Adrenal gland (tissue), 12 donors: ENCODE data around the gene NDUFAF4. TPM values are rescaled to one million over a fixed set of nuclear protein-coding genes. Genes with fewer than 3 reads are reported as not detected.

Source experiments
- DNase-seq, 7 donors: peaks; one replicate each; pipeline ENCODE4 v3.0.0-alpha.2; 2019 to 2020
- H3K27ac ChIP-seq, 5 donors: fragments of 200-600 bp; sonication (generic) in 4 of 5; 1 replicate in 3 of 5; 2 replicates in 2 of 5; pipeline versions ENCODE4 v1.5.1 to v1.8.0; 2016 to 2020; ENCODE audit warnings: mild to moderate bottlenecking in 1 of 5
- H3K27me3 ChIP-seq: fragments of 200-600 bp; 2 replicates; pipeline ENCODE4 v1.8.0; 2021
- H3K36me3 ChIP-seq, 2 donors: fragments of 200-600 bp; replicated peaks in 1 of 2; 1 replicate in 1 of 2; 2 replicates in 1 of 2; pipeline versions ENCODE4 v1.5.1 to v1.8.0; 2018 to 2022
- H3K4me1 ChIP-seq, 2 donors: fragments of 200-600 bp; replicated peaks in 1 of 2; 1 replicate in 1 of 2; 2 replicates in 1 of 2; pipeline versions ENCODE4 v1.5.1 to v1.8.0; 2018 to 2021
- H3K4me3 ChIP-seq, 4 donors: fragments of 200-600 bp; sonication (generic) in 3 of 4; one replicate each; pipeline ENCODE4 v1.5.1; 2016 to 2018
- H3K9me3 ChIP-seq, 3 donors: fragments of 200-600 bp; sonication (generic) in 1 of 3; replicated peaks in 1 of 3; 1 replicate in 2 of 3; 2 replicates in 1 of 3; pipeline versions ENCODE4 v1.5.1 to v1.8.0; 2016 to 2021
- POLR2A ChIP-seq, 2 donors: fragments of 450-650 bp; IDR thresholded peaks; one replicate each; pipeline ENCODE4 v1.6.1; 2017; ENCODE audit warnings: antibody characterized with exemption in 2 of 2, mild to moderate bottlenecking in 2 of 2, moderate library complexity in 1 of 2
- WGBS, 4 donors: extraction: QIAGEN DNeasy Blood & Tissue Kit in 2 of 4; methylation state at CpG; one replicate each; pipeline versions ENCODE4 v1.1.5 to v1.1.7; 2013 to 2017; 5-methylcytosine and 5-hydroxymethylcytosine counted together
- intact Hi-C, 2 donors: fragments of 100-400 bp; cut with DNase I; formaldehyde crosslinking; loops; one replicate each; pipeline versions ENCODE4 v1.14.1 to v1.15.0; 2022 to 2023
- polyA plus RNA-seq, 3 donors: library from polyadenylated mRNA; stranded (reverse); fragments of 200-250 nt in 2 of 3; fragments of 350-450 nt in 1 of 3; fragmentation: Illumina TruSeq in 1 of 3; extraction: RNeasy Lipid Tissue Mini Kit (QIAGEN cat#74804) in 1 of 3; gene quantifications; one replicate each; pipeline ENCODE4 v1.2.3, GENCODE V29; 2013 to 2014
- total RNA-seq, 9 donors: library from RNA; depleted of rRNA in 4 of 9; stranded (reverse); fragments of >200 nt in 4 of 9; fragments of 120-200 nt in 1 of 9; fragmentation: NEBNext Ultra II Directional in 1 of 9; extraction: Animal tissue kit (Norgen Biotek cat#: 25700) in 1 of 9; gene quantifications; one replicate each; pipeline versions ENCODE4 v1.1.0 to v1.2.4, GENCODE V29; 2013 to 2023
- TF ChIP-seq, protein P1 (sequence below), 6 experiments: fragments of 450-650 bp in 4 of 6; fragments of 200-600 bp in 2 of 6; sonication (generic) in 1 of 6; IDR thresholded peaks; 1 replicate in 5 of 6; 2 replicates in 1 of 6; pipeline versions ENCODE4 v1.5.1 to v1.8.0; 2016 to 2021; ENCODE audit warnings: antibody characterized with exemption in 6 of 6, mild to moderate bottlenecking in 2 of 6, moderate library complexity in 1 of 6
- donor health status: healthy with polysubstance abuse.
- donor health status: Bipolar disorder and iron deficiency.
- donor health status: DM: yes; HTN: yes; CAD: no.
- donor health status: DM: no; HTN: no; CAD: no.
- donor health status: DM: no; HTN: no; CAD: no.
- donor health status: DM: yes; HTN: yes; CAD: no.

The NDUFAF4 gene
- total and polyA plus RNA-seq, 12 donors, result 11.4 to 73.5 (median 28.5) TPM

- no peak for TF ChIP-seq POLR2A (IDR thresholded peaks at IDR 0.05)
- TF ChIP-seq, protein P1, sequence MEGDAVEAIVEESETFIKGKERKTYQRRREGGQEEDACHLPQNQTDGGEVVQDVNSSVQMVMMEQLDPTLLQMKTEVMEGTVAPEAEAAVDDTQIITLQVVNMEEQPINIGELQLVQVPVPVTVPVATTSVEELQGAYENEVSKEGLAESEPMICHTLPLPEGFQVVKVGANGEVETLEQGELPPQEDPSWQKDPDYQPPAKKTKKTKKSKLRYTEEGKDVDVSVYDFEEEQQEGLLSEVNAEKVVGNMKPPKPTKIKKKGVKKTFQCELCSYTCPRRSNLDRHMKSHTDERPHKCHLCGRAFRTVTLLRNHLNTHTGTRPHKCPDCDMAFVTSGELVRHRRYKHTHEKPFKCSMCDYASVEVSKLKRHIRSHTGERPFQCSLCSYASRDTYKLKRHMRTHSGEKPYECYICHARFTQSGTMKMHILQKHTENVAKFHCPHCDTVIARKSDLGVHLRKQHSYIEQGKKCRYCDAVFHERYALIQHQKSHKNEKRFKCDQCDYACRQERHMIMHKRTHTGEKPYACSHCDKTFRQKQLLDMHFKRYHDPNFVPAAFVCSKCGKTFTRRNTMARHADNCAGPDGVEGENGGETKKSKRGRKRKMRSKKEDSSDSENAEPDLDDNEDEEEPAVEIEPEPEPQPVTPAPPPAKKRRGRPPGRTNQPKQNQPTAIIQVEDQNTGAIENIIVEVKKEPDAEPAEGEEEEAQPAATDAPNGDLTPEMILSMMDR (IDR thresholded peaks at IDR 0.05), result no peak
- intact Hi-C loops, result no loop called here
- H3K36me3 ChIP-seq, result no peaks in the 10 kb centered on the region
- no peaks in the 10 kb centered on the region for H3K4me1 ChIP-seq
- 79 to 96% (median 86%) methylated on average over 2 of the region's 2 CpGs for WGBS, 4 donors
- H3K27me3 ChIP-seq, result no peaks in the 10 kb centered on the region
- H3K27ac ChIP-seq, result no peak overlapping the region
- no peaks in the 10 kb centered on the region for H3K9me3 ChIP-seq
- no peak for DNase-seq
- no peak overlapping the region for H3K4me3 ChIP-seq
These were observed 44.6 kb downstream of the NDUFAF4 start for GRCh38 chr6:96853083-96853482.

- intact Hi-C loops, result no loop called here
- H3K36me3 ChIP-seq, result no peaks in the 10 kb centered on the region
- no peak for DNase-seq
- H3K4me3 ChIP-seq, result no peak overlapping the region
- TF ChIP-seq POLR2A (IDR thresholded peaks at IDR 0.05), result no peak
- TF ChIP-seq, protein P1 (IDR thresholded peaks at IDR 0.05), result no peak
- no peaks in the 10 kb centered on the region for H3K27me3 ChIP-seq
- H3K4me1 ChIP-seq, result no peaks in the 10 kb centered on the region
- 66 to 96% (median 94%) methylated on average over 3 of the region's 3 CpGs for WGBS, 4 donors
- no peaks in the 10 kb centered on the region for H3K9me3 ChIP-seq
- no peak overlapping the region for H3K27ac ChIP-seq
These were observed 45.1 kb downstream of the NDUFAF4 start for GRCh38 chr6:96852605-96853004.

GRCh38 chr6:96851858-96852257 is 45.8 kb downstream of the NDUFAF4 start:
- no peaks in the 10 kb centered on the region for H3K27me3 ChIP-seq
- WGBS, 4 donors, result 60 to 92% (median 81%) methylated on average over 8 of the region's 8 CpGs
- H3K4me1 ChIP-seq, result no peaks in the 10 kb centered on the region
- H3K9me3 ChIP-seq, result no peaks in the 10 kb centered on the region
- intact Hi-C loops, result no loop called here
- H3K27ac ChIP-seq, result no peak overlapping the region
- TF ChIP-seq, protein P1 (IDR thresholded peaks at IDR 0.05), result no peak
- TF ChIP-seq POLR2A (IDR thresholded peaks at IDR 0.05), result no peak
- no peak for DNase-seq
- no peak overlapping the region for H3K4me3 ChIP-seq
- H3K36me3 ChIP-seq, result no peaks in the 10 kb centered on the region

DNA sequence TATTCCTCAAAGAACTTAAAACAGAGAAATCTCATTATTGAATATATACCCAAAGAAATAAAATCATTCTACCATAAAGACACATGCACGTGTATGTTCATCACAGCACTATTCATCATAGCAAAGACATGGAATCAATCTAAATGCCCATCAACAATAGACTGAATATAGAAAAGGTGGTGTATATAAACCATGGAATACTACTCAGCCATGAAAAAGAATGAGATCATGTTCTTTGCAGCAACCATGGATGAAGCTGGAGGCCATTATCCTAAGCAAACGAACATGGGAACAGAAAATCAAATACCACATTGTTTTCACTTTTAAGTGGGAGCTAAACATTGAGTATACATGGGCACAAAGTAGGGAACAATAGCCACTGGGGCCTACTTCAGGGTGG is 48.1 kb downstream of the NDUFAF4 start:
- no peak for TF ChIP-seq POLR2A (IDR thresholded peaks at IDR 0.05)
- TF ChIP-seq, protein P1 (IDR thresholded peaks at IDR 0.05), result no peak
- intact Hi-C loops, result no loop called here
- Histone ChIP-seq H3K4me1 (no peaks in the 10 kb centered on the region), H3K27ac (no peak overlapping the region), H3K27me3 (no peaks in the 10 kb centered on the region), H3K9me3 (peaks cover 0 to 6% (median 0%) of the 10 kb centered on the region in 3 donors), H3K4me3 (no peak overlapping the region), H3K36me3 (no peaks in the 10 kb centered on the region)
- no peak for DNase-seq
- 55 to 78% (median 67%) methylated on average over 2 of the region's 2 CpGs for WGBS, 4 donors
